Measurements from ENCODE around the gene FXR1.

- peak; percentile 78 to 89 (median 88) for TF ChIP-seq CTCF (IDR thresholded peaks at IDR 0.05)
- TF ChIP-seq POLR2A (IDR thresholded peaks at IDR 0.05), result peak; percentile 38
Measured at GRCh38 chr3:180912304-180913296, at the start of gene FXR1.
